ENCODE results near the gene MANBA.

DNA sequence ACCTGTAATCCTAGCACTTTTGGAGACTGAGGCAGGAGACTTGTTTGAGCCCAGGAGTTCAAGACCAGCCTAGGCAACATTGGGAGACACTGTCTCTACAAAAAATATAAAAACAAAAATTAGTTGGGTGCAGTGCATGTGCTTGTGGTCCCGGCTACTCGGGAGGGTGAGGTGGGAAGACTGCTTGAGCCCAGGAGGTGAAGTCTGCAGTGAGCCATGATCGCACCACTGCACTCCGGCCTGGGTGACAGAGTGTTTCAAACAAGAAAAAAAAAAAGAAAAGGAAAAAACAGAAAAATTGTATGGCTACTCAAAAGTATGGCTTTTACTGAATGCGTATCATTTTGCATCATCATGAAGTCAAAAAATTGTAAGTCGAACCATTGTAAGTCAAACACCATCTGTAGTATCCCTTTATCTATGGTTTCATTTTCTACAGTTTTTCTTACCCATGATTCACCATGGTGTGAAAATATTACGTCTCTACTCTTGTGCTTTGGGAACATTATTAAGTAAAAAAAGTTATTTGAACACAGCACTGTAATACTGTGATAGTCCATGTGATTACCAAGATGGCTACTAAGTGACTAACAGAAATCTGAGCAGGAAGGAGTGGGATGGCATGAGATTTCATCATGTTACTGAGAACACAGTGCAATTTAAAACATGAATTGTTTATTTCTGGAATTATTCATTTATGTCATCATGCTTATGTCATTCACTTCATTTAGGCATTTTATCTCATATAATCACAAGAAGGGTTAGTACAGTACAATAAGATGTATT, 26.5 kb upstream of the MANBA start:
- no peak for TF ChIP-seq CTCF (IDR thresholded peaks at IDR 0.05 in 4 of 5, conservative IDR thresholded peaks at IDR 0.05 in 1 of 5)
- no peak for TF ChIP-seq POLR2A (IDR thresholded peaks at IDR 0.05)
